HepG2 (cell line): ENCODE results near the gene ARHGAP26. TPM values are rescaled to one million over a fixed set of nuclear protein-coding genes. Genes with fewer than 3 reads are reported as not detected.

Experiments
- ATAC-seq: fragments of 200-7000 bp; cut with Tn5 transposase; 3 replicates; pipeline ENCODE4 v1.9.1; 2020; ENCODE audit warnings: mild to moderate bottlenecking, moderate library complexity
- BruUV-seq: library from RNA; stranded (reverse); fragments of 400-500 nt; replicated peaks from 2 replicates; lab custom pipeline; 2021; lab: Mats Ljungman, UMichigan
- CTCF ChIA-PET: fragments of 300-600 bp; formaldehyde crosslinking; extraction: SDS; loops from one replicate; lab custom pipeline; 2021; ENCODE audit warnings: low total read pairs, inconsistent platforms, low intra/inter-chr PET ratio; lab: Yijun Ruan, JAX
- POLR2A ChIA-PET: fragments of 350-600 bp; sonication (Branson Sonifier 250); formaldehyde crosslinking; loops from one replicate; lab custom pipeline; 2020; ENCODE audit warnings: antibody characterized with exemption, inconsistent platforms; lab: Yijun Ruan, JAX
- DNase-seq: peaks from one replicate; pipeline ENCODE4 v3.0.0-alpha.2; 2015; ENCODE audit warnings: low spot score
- FAIRE-seq: peaks from 3 replicates; lab custom pipeline; 2011; peaks lifted over from hg19 to GRCh38; lab: Jason Lieb, UNC
- H2AFZ ChIP-seq: one replicate; pipeline ENCODE4 v1.6.1; 2011; ENCODE audit warnings: low read length, inconsistent platforms
- H3K27ac ChIP-seq: fragments of 300-600 bp; 3 replicates; pipeline ENCODE4 v1.8.0; 2011; ENCODE audit warnings: mixed run types, mild to moderate bottlenecking, mixed read lengths, low read length, inconsistent platforms; ENCODE audit not compliant: insufficient read depth; ENCODE audit errors: extremely low read length
- H3K27me3 ChIP-seq, 2 experiments: fragments of 200-600 bp in 1 of 2; 2 replicates in 1 of 2; 3 replicates in 1 of 2; pipeline versions ENCODE4 v1.6.0 to v1.8.0; 2011; ENCODE audit warnings: low read length in 2 of 2, mild to moderate bottlenecking in 2 of 2, moderate library complexity in 2 of 2, inconsistent platforms in 1 of 2; ENCODE audit not compliant: insufficient read depth in 2 of 2, control insufficient read depth in 1 of 2
- H3K36me3 ChIP-seq, 2 experiments: fragments of 200-600 bp in 1 of 2; replicated peaks in 1 of 2; 2 replicates in 1 of 2; 3 replicates in 1 of 2; pipeline versions ENCODE4 v1.5.1 to v1.8.0; 2011; ENCODE audit warnings: low read length in 2 of 2, inconsistent platforms in 1 of 2; ENCODE audit not compliant: insufficient read depth in 2 of 2, control insufficient read depth in 1 of 2
- H3K4me1 ChIP-seq: 2 replicates; pipeline ENCODE4 v1.5.1; 2012; ENCODE audit warnings: low read length, inconsistent platforms; ENCODE audit not compliant: insufficient read depth
- H3K4me2 ChIP-seq: 2 replicates; pipeline ENCODE4 v1.6.0; 2011; ENCODE audit warnings: low read depth, low read length, inconsistent platforms
- H3K4me3 ChIP-seq, 3 experiments: fragments of 200-600 bp in 1 of 3; sonication (generic), shearing (Covaris generic) in 1 of 3; replicated peaks in 1 of 3; 2 replicates each; pipeline ENCODE4 v1.5.1; 2011 to 2016; ENCODE audit warnings: low read length in 3 of 3, inconsistent platforms in 2 of 3, low read depth in 2 of 3, mild to moderate bottlenecking in 2 of 3, control low read depth in 1 of 3, mixed read lengths in 1 of 3; ENCODE audit not compliant: insufficient read depth in 1 of 3
- H3K79me2 ChIP-seq: one replicate; pipeline ENCODE4 v1.6.1; 2011; ENCODE audit warnings: low read length, inconsistent platforms; ENCODE audit not compliant: insufficient read depth
- H3K9ac ChIP-seq: 2 replicates; pipeline ENCODE4 v1.6.0; 2011; ENCODE audit warnings: mild to moderate bottlenecking, low read depth, low read length, inconsistent platforms; ENCODE audit not compliant: insufficient read depth
- H3K9me3 ChIP-seq: 2 replicates; pipeline ENCODE4 v1.5.1; 2012; ENCODE audit warnings: mild to moderate bottlenecking, low read length
- H4K20me1 ChIP-seq: 2 replicates; pipeline ENCODE4 v1.6.0; 2011; ENCODE audit warnings: inconsistent platforms, mild to moderate bottlenecking, low read length, moderate library complexity; ENCODE audit not compliant: insufficient read depth
- ARID2 ChIP-seq: sonication (generic); formaldehyde crosslinking; IDR thresholded peaks from 2 replicates; pipeline ENCODE4 v1.8.1; 2022; ENCODE audit warnings: mild to moderate bottlenecking, missing genetic modification reagents, borderline replicate concordance
- CSRNP2 ChIP-seq: sonication (generic); formaldehyde crosslinking; conservative IDR thresholded peaks from 2 replicates; pipeline ENCODE4 v1.8.0; 2022; ENCODE audit warnings: low read depth, missing genetic modification reagents
- GZF1 ChIP-seq: sonication (generic); formaldehyde crosslinking; IDR thresholded peaks from 2 replicates; pipeline ENCODE4 v1.5.1; 2020; ENCODE audit warnings: mild to moderate bottlenecking, missing genetic modification reagents
- KLF11 ChIP-seq: IDR thresholded peaks from 2 replicates; pipeline ENCODE4 v1.6.1; 2016; ENCODE audit warnings: missing compliant biosample characterization
- ZNF30 ChIP-seq: sonication (generic); formaldehyde crosslinking; IDR thresholded peaks from 2 replicates; pipeline ENCODE4 v1.5.0; 2020; ENCODE audit warnings: mild to moderate bottlenecking, missing genetic modification reagents
- ZNF782 ChIP-seq: sonication (generic); formaldehyde crosslinking; IDR thresholded peaks from 2 replicates; pipeline ENCODE4 v1.4.0; 2020; ENCODE audit warnings: missing genetic modification reagents, mild to moderate bottlenecking, borderline replicate concordance
- WGBS: methylation state at CpG from one replicate; pipeline ENCODE4 v1.1.6; 2017; ENCODE audit warnings: low lambda C conversion rate; 5-methylcytosine and 5-hydroxymethylcytosine counted together
- in situ Hi-C: cut with HindIII; loops from 2 replicates; pipeline ENCODE4 v1.10.0; 2017; ENCODE audit warnings: low pct_unique_long_range_greater_than_20kb; ENCODE audit not compliant: extremely low pct_ligation_motif_present
- intact Hi-C: fragments of 100-400 bp; cut with micrococcal nuclease; formaldehyde crosslinking; loops from one replicate; pipeline ENCODE4 v1.10.0; 2022; ENCODE audit not compliant: unreplicated experiment
- polyA plus RNA-seq, 8 experiments: library from polyadenylated mRNA; depleted of rRNA in 3 of 8; stranded (reverse) in 7 of 8; unstranded in 1 of 8; fragments of >200 nt; fragmentation: Illumina TruSeq in 4 of 8; extraction: Trizol in 4 of 8; gene quantifications; 2 replicates each; pipeline versions ENCODE4 v1.2.1 to v1.2.3, GENCODE V29; 2011 to 2016; ENCODE audit warnings: low read depth in 4 of 8, missing spikeins in 1 of 8, mixed read lengths in 1 of 8; ENCODE audit not compliant: insufficient read depth in 1 of 8
- total RNA-seq, 5 experiments: library from RNA; depleted of rRNA; stranded (reverse); fragments of >200 nt; fragmentation: Illumina TruSeq; extraction: Trizol; gene quantifications; 2 replicates each; pipeline ENCODE4 v1.2.3, GENCODE V29; 2016; ENCODE audit warnings: low read depth in 1 of 5

Gene ARHGAP26
- total and polyA plus RNA-seq, 2 of the 13 experiments (the other 11 are each of a cell fraction or from before 2014, with no cell fraction given): 9.6 to 18.2 TPM

GRCh38 chr5:143065185-143065965 lies 295.2 kb downstream of the ARHGAP26 start:
- Histone ChIP-seq H3K9me3 (no peaks in the 10 kb centered on the region), H3K36me3 (peaks cover 6 to 15% of the 10 kb centered on the region in 2 experiments; a peak in 4 of 5 replicates), H3K4me1 (no peaks in the 10 kb centered on the region), H2AFZ (no peak overlapping the region), H3K4me3 (no peak overlapping the region), H3K27me3 (no peaks in the 10 kb centered on the region), H3K9ac (no peak overlapping the region), H4K20me1 (no peaks in the 10 kb centered on the region), H3K79me2 (no peaks in the 10 kb centered on the region), H3K4me2 (no peak overlapping the region), H3K27ac (no peak overlapping the region)
- no TSS peak for BruUV-seq
- in situ Hi-C loops (no loop called here), intact Hi-C loops (no loop called here)
- ATAC-seq: no peak
- no peak for DNase-seq
- ChIA-PET POLR2A (no interaction called here), CTCF (no interaction called here)
- 94% methylated on average over 10 of the region's 10 CpGs for WGBS
- FAIRE-seq: no peak
- no peak for TF ChIP-seq ZNF782 (CRISPR knock-in tag)
- no peak for TF ChIP-seq CSRNP2
- no peak for TF ChIP-seq KLF11
- no peak for TF ChIP-seq GZF1 (CRISPR knock-in tag)
- TF ChIP-seq ZNF30: no peak
- TF ChIP-seq ARID2 (CRISPR knock-in tag): no peak
